Panc1 (cell line): ENCODE data around the gene MATN1.

ENCODE experiments used
- POLR2AphosphoS5 ChIP-seq: IDR thresholded peaks from 2 replicates; pipeline ENCODE4 v1.6.1; 2012; ENCODE audit warnings: mild to moderate bottlenecking, low read depth, low read length, moderate library complexity
- SIN3A ChIP-seq: IDR thresholded peaks from 2 replicates; pipeline ENCODE4 v1.6.1; 2012; ENCODE audit warnings: low read depth, mild to moderate bottlenecking, low read length, moderate library complexity, borderline replicate concordance; ENCODE audit not compliant: insufficient read depth
- TCF7L2 ChIP-seq: IDR thresholded peaks from 2 replicates; pipeline ENCODE4 v1.6.1; 2011; ENCODE audit warnings: mild to moderate bottlenecking, low read depth, low read length, inconsistent platforms
- TF ChIP-seq, protein P1 (sequence below): fragments of 450-650 bp; IDR thresholded peaks from 2 replicates; pipeline ENCODE4 v1.5.1; 2017; ENCODE audit warnings: mild to moderate bottlenecking
- TF ChIP-seq, protein P2 (sequence below), 2 experiments: IDR thresholded peaks; 2 replicates each; pipeline ENCODE4 v1.6.1; 2011 to 2012; ENCODE audit warnings: low read depth in 2 of 2, control low read depth in 1 of 2, low read length in 1 of 2, mild to moderate bottlenecking in 1 of 2, moderate library complexity in 1 of 2; ENCODE audit not compliant: insufficient read depth in 1 of 2

DNA sequence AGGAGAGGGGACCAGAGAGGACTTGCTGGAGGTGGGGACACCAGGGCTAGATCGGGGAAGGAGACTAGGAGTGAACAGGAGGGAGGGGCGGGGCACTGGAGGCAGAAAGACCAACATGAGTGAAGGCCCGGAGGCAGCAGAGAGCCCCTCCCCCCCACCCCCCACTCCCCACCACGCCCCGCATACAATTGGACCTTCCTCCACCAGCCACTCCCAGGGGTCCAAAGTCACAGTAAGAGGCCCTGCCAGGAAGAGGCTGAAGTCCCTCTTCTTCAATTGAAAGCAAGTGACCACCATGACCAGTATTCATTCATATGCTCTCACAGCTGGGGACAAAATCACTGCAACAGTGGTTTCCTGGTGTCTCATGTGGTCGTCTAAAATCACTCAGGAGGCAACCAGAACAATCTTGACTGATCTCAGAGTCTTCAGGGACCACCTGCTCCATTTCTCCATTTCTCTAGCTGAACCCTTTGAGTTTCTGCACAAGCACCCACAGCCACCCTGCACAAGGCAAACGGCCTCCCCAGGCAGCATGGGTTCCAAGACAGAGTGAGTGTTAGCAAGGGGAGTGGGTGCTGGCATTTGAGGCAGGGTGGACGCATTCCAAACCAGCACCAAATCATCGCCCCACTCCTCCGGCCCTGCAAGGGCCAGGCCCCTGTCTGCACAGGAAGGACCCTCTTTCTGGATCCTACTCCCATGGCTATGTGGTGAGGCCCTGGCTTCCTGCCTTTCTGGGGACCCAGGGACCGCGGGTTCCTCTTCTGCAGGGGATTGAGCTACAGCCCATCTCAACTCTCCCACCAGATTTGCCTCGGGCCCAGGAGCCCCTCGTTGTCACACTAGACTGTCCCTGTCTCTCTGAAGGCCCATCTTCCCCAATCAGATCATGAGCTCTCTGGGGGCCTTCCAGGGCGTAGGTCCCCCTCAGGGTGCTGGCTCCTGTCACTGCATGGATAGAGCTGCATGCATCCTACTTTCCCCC, 17.2 kb upstream of the MATN1 start:
- TF ChIP-seq, protein P1, sequence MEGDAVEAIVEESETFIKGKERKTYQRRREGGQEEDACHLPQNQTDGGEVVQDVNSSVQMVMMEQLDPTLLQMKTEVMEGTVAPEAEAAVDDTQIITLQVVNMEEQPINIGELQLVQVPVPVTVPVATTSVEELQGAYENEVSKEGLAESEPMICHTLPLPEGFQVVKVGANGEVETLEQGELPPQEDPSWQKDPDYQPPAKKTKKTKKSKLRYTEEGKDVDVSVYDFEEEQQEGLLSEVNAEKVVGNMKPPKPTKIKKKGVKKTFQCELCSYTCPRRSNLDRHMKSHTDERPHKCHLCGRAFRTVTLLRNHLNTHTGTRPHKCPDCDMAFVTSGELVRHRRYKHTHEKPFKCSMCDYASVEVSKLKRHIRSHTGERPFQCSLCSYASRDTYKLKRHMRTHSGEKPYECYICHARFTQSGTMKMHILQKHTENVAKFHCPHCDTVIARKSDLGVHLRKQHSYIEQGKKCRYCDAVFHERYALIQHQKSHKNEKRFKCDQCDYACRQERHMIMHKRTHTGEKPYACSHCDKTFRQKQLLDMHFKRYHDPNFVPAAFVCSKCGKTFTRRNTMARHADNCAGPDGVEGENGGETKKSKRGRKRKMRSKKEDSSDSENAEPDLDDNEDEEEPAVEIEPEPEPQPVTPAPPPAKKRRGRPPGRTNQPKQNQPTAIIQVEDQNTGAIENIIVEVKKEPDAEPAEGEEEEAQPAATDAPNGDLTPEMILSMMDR: no peak
- TF ChIP-seq POLR2AphosphoS5 (no peak), SIN3A (no peak), TCF7L2 (no peak)
- TF ChIP-seq, protein P2, sequence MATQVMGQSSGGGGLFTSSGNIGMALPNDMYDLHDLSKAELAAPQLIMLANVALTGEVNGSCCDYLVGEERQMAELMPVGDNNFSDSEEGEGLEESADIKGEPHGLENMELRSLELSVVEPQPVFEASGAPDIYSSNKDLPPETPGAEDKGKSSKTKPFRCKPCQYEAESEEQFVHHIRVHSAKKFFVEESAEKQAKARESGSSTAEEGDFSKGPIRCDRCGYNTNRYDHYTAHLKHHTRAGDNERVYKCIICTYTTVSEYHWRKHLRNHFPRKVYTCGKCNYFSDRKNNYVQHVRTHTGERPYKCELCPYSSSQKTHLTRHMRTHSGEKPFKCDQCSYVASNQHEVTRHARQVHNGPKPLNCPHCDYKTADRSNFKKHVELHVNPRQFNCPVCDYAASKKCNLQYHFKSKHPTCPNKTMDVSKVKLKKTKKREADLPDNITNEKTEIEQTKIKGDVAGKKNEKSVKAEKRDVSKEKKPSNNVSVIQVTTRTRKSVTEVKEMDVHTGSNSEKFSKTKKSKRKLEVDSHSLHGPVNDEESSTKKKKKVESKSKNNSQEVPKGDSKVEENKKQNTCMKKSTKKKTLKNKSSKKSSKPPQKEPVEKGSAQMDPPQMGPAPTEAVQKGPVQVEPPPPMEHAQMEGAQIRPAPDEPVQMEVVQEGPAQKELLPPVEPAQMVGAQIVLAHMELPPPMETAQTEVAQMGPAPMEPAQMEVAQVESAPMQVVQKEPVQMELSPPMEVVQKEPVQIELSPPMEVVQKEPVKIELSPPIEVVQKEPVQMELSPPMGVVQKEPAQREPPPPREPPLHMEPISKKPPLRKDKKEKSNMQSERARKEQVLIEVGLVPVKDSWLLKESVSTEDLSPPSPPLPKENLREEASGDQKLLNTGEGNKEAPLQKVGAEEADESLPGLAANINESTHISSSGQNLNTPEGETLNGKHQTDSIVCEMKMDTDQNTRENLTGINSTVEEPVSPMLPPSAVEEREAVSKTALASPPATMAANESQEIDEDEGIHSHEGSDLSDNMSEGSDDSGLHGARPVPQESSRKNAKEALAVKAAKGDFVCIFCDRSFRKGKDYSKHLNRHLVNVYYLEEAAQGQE (IDR thresholded peaks at IDR 0.05; ENCODE audit: insufficient read depth in 1 of 2, low read depth in 2 of 2, low read length in 1 of 2): no peak
